Activated CD8-positive, alpha-beta memory T cell treated with anti-CD3 and anti-CD28 coated beads, Interleukin-2, amount 50 U/mL, for 4 hours (primary cell): Measurements from ENCODE around the gene AGTPBP1.
"Not testable (repeated sequence)": the region's sequence is repeated elsewhere in the genome, so short reads cannot be mapped to it uniquely, and the experiment has no call there.

Experiments
- DNase-seq: peaks from one replicate; pipeline ENCODE4 v3.0.0-alpha.2; 2020

Gene AGTPBP1

GRCh38 chr9:85719411-85719810 is 22.3 kb downstream of the AGTPBP1 start:
- DNase-seq: not testable (repeated sequence)

DNA sequence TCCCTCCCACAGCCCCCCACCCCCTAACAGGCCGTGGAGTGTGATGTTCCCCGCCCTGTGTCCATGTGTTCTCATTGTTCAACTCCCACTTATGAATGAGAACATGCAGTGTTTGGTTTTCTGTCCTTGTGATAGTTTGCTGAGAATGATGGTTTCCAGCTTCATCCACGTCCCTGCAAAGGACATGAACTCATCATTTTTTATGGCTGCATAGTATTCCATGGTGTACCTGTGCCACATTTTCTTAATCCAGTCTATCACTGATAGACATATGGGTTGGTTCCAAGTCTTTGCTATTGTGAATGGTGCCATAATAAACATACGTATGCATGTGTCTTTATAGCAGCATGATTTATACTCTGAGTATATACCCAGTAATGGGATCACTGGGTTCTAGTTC is 23.9 kb downstream of the AGTPBP1 start:
- DNase-seq: not testable (repeated sequence)

GRCh38 chr9:85717220-85717619 is 24.5 kb downstream of the AGTPBP1 start:
- DNase-seq: no peak

DNA sequence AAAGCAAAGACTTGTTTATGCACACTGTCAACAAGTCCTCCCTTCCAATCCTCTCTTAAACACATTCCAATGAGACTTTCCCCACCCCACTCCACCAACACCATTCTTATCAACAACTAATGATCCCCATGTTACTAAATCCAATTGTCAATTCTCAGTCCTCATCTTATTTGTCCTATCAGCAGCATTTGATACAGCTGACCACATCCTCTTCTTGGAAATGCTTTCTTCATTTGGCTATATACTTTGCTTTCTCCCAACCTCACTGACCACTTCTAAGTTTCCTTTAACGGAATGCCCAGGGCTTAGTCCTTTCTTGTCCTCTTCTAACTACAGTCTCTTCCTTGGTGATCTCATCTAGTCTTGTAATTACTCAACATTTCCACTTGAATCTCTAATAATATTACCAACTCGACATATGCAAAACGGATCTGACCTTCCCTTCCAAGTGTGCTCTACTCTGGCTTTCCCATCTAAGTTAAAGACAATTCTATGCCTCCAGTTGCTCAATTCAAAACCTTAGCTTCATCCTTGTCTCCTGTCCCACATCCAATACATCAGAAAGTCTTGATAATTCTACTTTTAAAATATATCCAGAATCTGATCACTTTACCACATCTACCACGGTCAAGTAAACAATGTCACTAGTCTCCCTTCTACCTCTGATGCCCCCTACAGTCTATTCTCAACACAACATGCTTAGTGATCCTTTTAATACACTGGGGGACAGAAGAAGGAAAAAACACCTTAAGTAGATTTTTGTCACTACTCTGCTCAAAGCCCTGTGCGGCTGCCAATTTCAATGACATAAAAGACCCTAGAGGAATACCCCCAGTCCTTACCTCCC is 25.5 kb downstream of the AGTPBP1 start:
- no peak for DNase-seq

DNA sequence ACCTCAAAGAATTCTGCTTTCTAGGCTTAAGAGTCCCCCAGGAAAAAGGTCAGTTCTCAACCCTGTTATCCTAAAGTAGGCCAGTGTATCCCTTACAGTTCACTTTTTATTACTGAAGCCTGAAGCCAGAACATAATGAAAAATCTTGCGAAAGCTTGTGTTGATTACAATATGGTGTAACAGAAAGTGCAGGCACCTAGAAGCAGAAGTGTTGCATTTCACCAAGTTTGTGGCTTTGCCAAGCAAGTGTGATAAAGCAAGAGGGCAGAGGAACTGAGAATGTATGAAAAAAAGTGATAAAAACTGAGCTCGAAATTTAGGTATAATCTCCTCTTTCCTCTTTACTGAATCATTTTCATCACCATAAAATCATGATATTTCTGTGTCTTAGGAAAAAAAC is 26.2 kb downstream of the AGTPBP1 start:
- no peak for DNase-seq

GRCh38 chr9:85713897-85714296 is 27.9 kb downstream of the AGTPBP1 start:
- no peak for DNase-seq

- no peak for DNase-seq
These were observed 37.0 kb downstream of the AGTPBP1 start for GRCh38 chr9:85704744-85705143.

DNA sequence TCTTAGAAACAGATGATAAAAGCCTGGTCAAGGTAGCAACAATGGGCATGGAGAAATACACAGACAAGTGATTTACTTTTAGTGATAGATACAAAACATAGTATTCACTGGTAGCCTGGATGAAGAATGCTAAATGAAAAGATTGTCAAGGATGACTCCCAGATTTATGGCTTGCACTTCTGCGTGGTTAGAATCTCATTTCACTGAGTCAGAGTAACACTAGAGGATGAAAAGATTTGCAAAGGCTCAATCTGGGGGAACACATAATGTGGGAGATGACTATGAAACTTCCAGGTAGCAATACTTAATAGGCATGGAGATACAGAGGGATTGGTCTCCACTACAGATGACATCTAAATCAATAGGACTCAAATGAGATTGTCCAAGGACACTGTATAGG is 38.4 kb downstream of the AGTPBP1 start:
- DNase-seq: no peak

DNA sequence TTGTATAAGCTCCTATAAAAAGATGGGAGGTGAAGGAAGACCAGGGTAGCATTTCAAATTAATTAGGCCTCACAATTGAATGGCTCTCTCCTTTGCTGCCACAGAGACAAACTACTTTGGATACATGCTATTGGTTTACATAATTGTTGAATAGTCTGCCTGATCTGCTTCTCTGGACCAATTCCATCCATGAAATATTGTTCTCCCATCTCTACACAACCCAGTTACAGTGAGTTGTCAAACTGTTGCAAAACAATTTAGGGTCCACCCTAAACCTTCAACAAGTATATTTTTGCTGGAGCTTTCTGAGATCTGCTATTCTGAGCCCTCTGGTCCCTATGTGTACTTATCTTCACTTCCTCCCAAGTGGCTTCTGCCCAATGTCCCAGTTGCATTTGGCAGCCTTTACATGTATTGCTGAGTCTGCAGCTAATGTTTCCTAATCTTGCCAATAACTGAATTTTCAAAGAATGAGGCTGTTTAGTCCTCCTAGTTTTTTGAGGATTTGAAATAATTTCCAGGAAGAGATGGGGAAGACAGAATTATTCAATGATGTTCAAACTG is 38.9 kb downstream of the AGTPBP1 start:
- no peak for DNase-seq

DNA sequence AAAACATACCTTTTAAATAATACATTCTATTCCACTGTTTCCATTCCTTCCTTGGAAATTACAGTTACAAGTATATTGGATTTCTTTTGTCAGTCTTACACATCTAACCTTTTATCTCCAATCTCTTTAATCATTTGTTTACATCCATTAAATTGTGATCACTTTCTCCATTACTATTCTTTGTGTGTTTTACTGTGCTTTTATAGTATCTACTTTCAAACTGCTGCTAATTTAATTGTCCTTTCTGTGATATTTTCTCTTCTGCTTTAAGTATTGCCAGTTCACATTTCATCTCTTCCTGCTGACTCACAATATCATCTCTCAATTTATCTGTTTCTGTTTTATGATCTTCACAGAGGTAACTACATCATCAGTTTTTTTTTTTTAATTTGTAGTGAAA is 39.6 kb downstream of the AGTPBP1 start:
- no peak for DNase-seq

GRCh38 chr9:85700330-85700729 is 41.4 kb downstream of the AGTPBP1 start:
- no peak for DNase-seq

GRCh38 chr9:85688361-85688760 is 53.4 kb downstream of the AGTPBP1 start:
- DNase-seq: no peak

DNA sequence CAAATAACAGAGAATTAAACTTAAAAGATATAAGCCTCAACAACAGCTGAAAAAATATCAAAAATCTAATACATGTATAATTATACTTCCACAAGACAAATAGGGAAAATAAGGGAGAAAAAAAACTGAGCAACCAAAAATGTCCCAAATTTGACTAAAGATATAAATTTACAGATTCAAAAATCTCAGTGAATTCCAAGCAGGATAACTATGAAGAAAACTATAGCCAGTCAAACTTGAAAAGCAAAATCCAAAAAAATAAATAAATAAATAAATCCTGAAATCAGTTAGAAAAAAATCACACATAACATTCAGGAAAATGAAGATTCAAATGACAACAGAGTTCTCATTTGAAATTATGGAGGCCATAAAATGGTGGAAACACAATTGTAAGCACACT is 56.7 kb downstream of the AGTPBP1 start:
- no peak for DNase-seq

DNA sequence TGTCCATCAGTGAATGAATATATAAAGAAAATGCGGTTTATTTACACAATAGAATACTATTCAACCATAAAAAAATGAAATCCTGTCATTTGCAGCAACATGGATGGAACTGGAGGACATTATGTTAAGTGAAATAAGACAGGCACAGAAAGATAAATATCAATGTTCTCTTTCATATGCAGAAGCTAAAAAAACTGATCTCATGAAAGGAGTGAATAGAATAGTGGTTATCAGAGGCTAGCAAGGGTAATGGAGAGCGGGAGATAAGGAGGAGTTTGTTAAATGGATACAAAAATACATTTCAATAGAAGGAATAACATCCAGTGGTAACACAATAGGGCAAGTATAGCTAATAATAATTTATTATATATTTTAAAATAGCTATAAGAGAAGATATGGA is 65.0 kb downstream of the AGTPBP1 start:
- no peak for DNase-seq

GRCh38 chr9:85667374-85667773 is 74.4 kb downstream of the AGTPBP1 start:
- no peak for DNase-seq

DNA sequence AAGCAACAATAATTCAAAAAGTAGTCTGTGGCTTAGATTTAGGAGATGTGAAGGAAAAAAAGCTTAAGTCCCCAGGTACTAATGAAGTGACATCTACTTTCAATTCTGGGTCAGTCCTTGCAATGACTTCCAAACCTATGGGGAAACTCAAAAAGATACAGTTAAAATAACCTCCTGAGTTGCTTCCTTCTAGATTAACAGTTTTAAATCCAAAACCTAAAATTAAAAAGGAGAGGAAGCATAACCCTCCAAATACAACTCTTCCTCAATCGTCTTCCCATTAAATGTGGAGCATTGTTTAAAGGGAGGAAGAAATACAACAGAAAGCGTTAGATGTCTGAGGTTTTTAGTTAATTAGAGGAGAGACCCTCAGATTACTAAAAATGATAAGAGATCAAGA is 75.7 kb downstream of the AGTPBP1 start:
- no peak for DNase-seq

DNA sequence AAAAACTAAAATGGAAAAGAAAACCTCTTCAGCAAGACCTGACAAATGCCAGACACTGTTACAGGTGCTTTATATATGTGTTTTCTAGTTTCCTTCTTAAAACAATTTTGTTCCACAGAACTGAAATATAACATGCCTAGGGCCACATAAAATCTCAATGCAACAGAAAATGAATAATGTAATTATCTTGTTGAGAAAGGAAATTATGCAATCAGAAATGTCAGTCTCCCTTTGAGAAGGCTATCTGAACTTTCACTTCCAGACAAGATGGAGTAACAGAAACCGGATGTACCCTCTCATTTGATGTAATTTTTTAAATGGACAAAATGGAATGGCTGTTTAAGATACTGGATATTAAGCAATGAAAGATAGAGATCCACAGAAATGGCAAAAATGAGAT is 79.2 kb downstream of the AGTPBP1 start:
- DNase-seq: no peak

DNA sequence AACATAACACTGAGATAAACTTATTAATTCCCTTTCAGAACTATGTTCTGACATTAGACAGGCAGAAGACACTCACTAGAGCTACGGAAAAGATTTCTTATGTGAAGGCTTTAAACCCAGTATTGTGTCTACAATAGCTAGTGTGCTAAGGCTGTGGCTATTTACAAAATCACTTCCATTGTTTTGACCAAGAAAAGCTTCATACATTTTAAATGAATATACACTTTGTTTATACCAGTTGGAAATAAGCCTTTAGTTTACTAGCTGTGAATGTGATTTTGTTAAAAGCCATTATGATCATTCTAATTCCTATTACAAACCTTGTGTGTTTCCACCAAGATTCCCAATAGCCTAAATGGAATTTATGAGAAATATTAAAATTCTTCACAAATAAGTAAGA is 83.0 kb downstream of the AGTPBP1 start:
- no peak for DNase-seq

DNA sequence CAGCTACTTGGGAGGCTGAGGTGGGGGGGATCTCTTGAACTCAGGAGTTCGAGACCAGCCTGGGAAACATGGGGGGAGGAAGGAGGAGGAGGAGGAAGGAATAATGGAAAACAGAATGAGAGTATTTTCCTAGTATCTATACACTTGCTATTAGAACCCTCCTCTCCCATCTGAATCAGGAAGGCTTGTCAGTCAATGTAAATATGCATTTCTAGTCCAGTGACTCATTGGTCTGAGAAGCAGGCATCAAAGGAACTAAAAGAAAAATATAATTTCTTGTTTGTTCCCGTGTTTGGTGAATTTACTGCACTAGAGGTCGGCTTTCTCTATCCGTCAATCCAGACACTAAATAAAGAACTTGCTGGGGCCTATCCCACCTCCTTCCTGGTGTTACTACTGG is 88.6 kb downstream of the AGTPBP1 start:
- DNase-seq: no peak

DNA sequence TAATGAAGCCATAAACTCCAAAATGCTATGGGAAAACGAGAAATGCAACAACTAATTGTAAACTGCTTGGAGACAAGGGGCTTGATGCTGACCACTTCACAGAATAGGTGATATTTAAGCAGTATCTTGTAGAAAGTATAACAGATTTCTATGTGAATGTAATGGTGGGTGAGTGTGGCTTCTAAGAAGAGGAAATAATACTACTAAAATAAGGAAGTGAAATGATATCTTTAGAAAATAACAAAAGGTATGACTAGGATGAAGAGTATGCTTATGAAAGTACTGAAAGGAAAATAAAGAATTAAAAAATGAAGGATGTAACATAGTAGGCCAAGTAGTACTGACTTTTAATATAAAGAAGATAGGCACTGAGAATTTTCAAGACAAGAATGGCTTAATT is 94.2 kb downstream of the AGTPBP1 start:
- no peak for DNase-seq

DNA sequence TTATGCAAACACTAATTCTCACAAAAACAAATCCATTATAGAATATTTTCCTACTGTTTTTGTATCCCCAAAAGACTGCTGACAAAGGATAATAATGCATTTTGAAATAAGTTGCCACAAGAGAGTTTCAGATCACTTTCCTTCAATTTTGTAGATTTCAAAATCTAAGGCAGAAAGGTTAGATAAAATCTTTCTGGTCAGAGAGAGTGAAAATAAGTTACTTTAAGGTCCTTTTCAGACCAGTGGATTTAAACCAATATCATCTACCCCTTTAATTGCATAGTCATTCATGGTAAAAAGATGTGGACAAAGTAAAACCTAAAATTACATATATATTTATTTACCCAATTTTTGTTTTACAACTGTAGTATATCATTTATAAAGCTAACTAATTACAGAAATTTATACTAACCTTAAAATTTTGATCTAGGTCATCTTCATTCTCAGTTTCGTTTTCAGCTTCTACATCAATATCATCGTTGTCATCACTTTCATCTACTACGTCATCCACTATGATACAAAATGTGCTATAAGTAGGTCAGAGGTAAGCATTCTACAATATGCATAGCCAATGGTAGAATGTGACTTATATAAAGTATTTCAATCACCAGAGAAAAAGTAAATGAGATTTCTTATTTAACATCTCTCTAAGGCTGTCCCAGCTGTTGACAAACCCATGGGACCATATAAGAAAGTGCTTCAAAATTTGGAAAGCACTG is 95.7 kb downstream of the AGTPBP1 start:
- DNase-seq: no peak

GRCh38 chr9:85640425-85640824 is 101.3 kb downstream of the AGTPBP1 start:
- DNase-seq: no peak

- no peak for DNase-seq
These were observed 102.0 kb downstream of the AGTPBP1 start for GRCh38 chr9:85639675-85640186.

GRCh38 chr9:85631809-85632208 is 109.9 kb downstream of the AGTPBP1 start:
- no peak for DNase-seq
